ENCODE data around the gene SMAP1. TPM values are rescaled to one million over a fixed set of nuclear protein-coding genes. Genes with fewer than 3 reads are reported as not detected.

SMAP1 gene
- total RNA-seq, 1 donor from 2014 or later, result 21.7 TPM

DNA sequence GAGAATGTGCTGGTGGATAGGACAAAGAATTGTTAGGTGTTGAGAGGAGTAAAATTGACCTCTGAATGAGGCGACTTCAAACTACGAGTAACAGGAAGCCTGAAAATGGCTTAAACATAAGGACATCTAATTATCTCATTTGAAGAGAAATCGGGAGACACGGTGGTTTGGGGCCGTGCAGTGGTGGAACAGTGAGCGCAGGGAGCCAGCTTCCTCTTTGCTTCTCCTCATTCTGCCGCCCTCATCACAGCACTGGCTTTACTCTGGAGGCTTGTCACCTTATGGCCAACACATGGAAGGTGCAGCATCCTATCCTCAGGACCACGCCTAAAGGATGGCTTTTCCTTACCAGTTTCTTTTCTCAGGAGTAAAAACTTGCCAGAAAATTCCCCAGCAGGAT is 174.9 kb downstream of the SMAP1 start:
- DNase-seq, result no peak

GRCh38 chr6:70843328-70843918 is 175.7 kb downstream of the SMAP1 start:
- no peak overlapping the region for H3K27ac ChIP-seq
- no peaks in the 10 kb centered on the region for H3K27me3 ChIP-seq (ENCODE audit: low read depth)
- no peaks in the 10 kb centered on the region for H3K9me3 ChIP-seq
- intact Hi-C loops (cut with DNase I), result no loop called here
- H3K4me1 ChIP-seq, result no peaks in the 10 kb centered on the region
- H3K36me3 ChIP-seq, result peaks cover 2% of the 10 kb centered on the region
- ATAC-seq (no peak), DNase-seq (no peak)
- no peak overlapping the region for H3K4me3 ChIP-seq
- TF ChIP-seq, protein P1, sequence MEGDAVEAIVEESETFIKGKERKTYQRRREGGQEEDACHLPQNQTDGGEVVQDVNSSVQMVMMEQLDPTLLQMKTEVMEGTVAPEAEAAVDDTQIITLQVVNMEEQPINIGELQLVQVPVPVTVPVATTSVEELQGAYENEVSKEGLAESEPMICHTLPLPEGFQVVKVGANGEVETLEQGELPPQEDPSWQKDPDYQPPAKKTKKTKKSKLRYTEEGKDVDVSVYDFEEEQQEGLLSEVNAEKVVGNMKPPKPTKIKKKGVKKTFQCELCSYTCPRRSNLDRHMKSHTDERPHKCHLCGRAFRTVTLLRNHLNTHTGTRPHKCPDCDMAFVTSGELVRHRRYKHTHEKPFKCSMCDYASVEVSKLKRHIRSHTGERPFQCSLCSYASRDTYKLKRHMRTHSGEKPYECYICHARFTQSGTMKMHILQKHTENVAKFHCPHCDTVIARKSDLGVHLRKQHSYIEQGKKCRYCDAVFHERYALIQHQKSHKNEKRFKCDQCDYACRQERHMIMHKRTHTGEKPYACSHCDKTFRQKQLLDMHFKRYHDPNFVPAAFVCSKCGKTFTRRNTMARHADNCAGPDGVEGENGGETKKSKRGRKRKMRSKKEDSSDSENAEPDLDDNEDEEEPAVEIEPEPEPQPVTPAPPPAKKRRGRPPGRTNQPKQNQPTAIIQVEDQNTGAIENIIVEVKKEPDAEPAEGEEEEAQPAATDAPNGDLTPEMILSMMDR (IDR thresholded peaks at IDR 0.05), result no peak

More for the DNA sequence above, 174.9 kb downstream of the SMAP1 start:
- Histone ChIP-seq H3K4me1 (no peaks in the 10 kb centered on the region), H3K36me3 (peaks cover 7% of the 10 kb centered on the region), H3K9me3 (no peaks in the 10 kb centered on the region), H3K4me3 (no peak overlapping the region), H3K27ac (no peak overlapping the region), H3K27me3 (ENCODE audit: low read depth) (no peaks in the 10 kb centered on the region)
- TF ChIP-seq, protein P1 (IDR thresholded peaks at IDR 0.05), result no peak
- no peak for ATAC-seq
- intact Hi-C loops (cut with DNase I), result no loop called here

DNA sequence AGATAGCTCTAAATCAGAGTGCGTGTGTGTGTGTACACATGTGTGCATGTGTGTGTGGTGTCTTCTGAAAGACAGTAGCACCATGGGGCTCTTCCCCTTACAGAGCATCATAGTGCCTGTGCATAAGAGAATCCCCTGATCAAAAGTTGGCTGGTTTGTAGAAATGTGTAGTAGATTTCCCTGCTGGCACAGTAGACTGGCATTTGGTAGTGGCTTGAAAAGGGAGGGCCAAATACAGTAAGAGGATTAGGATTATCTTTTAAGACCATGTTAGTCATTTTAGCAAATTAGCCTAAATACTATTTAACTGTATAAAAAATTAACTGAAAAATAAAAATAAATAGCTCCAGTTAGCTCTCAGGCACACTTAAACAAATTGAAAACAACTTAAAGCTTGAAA is 176.6 kb downstream of the SMAP1 start:
- no peaks in the 10 kb centered on the region for H3K36me3 ChIP-seq
- H3K27ac ChIP-seq, result no peak overlapping the region
- DNase-seq, result no peak
- no peak overlapping the region for H3K4me3 ChIP-seq
- ATAC-seq, result no peak
- intact Hi-C loops (cut with DNase I), result no loop called here
- H3K9me3 ChIP-seq, result no peaks in the 10 kb centered on the region
- no peaks in the 10 kb centered on the region for H3K4me1 ChIP-seq
- TF ChIP-seq, protein P1 (IDR thresholded peaks at IDR 0.05), result no peak
- H3K27me3 ChIP-seq (ENCODE audit: low read depth), result no peaks in the 10 kb centered on the region

GRCh38 chr6:70846207-70846835 is 178.6 kb downstream of the SMAP1 start:
- H3K36me3 ChIP-seq, result no peaks in the 10 kb centered on the region
- intact Hi-C loops (cut with DNase I), result no loop called here
- H3K4me1 ChIP-seq, result no peaks in the 10 kb centered on the region
- no peaks in the 10 kb centered on the region for H3K9me3 ChIP-seq
- DNase-seq (no peak), ATAC-seq (peak in 1 of 2 donors; percentile 12)
- H3K27ac ChIP-seq, result no peak overlapping the region
- H3K4me3 ChIP-seq, result no peak overlapping the region
- TF ChIP-seq, protein P1 (IDR thresholded peaks at IDR 0.05), result no peak
- H3K27me3 ChIP-seq (ENCODE audit: low read depth), result no peaks in the 10 kb centered on the region

- intact Hi-C loops (cut with DNase I), result no loop called here
- Histone ChIP-seq H3K27ac (no peak overlapping the region), H3K4me3 (no peak overlapping the region), H3K27me3 (ENCODE audit: low read depth) (no peaks in the 10 kb centered on the region), H3K4me1 (no peaks in the 10 kb centered on the region), H3K36me3 (peaks cover 1% of the 10 kb centered on the region), H3K9me3 (no peaks in the 10 kb centered on the region)
- DNase-seq, result no peak
- TF ChIP-seq, protein P1 (IDR thresholded peaks at IDR 0.05), result no peak
- no peak for ATAC-seq
These were observed 179.7 kb downstream of the SMAP1 start for GRCh38 chr6:70847106-70848084.
